Breast epithelium (tissue), 4 donors: Measurements from ENCODE around the gene POLR2E. TPM values are rescaled to one million over a fixed set of nuclear protein-coding genes. Genes with fewer than 3 reads are reported as not detected.

ENCODE experiments used
- DNase-seq, 2 donors: peaks; one replicate each; pipeline ENCODE4 v3.0.0-alpha.2; 2019; ENCODE audit warnings: low spot score in 2 of 2
- H3K27ac ChIP-seq, 2 donors: fragments of 200-600 bp; sonication (generic) in 1 of 2; one replicate each; pipeline ENCODE4 v1.5.1; 2016 to 2019; ENCODE audit warnings: mild to moderate bottlenecking in 1 of 2
- H3K27me3 ChIP-seq, 2 donors: fragments of 200-600 bp; sonication (generic) in 1 of 2; one replicate each; pipeline versions ENCODE4 v1.5.1 to v1.6.0; 2017 to 2019; ENCODE audit warnings: control low read depth in 1 of 2, mild to moderate bottlenecking in 1 of 2
- H3K36me3 ChIP-seq: fragments of 200-600 bp; one replicate; pipeline ENCODE4 v1.5.1; 2019
- H3K4me1 ChIP-seq, 2 donors: fragments of 200-600 bp; sonication (generic); one replicate each; pipeline ENCODE4 v1.5.1; 2016 to 2019; ENCODE audit warnings: control low read depth in 1 of 2
- H3K4me3 ChIP-seq, 3 donors: fragments of 200-600 bp; sonication (generic); 1 replicate in 2 of 3; 2 replicates in 1 of 3; pipeline ENCODE4 v1.5.1; 2016 to 2019; ENCODE audit warnings: mild to moderate bottlenecking in 3 of 3, moderate library complexity in 2 of 3
- H3K9me3 ChIP-seq, 2 donors: fragments of 200-600 bp; sonication (generic) in 1 of 2; one replicate each; pipeline ENCODE4 v1.5.1; 2016 to 2019; ENCODE audit warnings: control low read depth in 1 of 2
- CTCF ChIP-seq, 3 donors: fragments of 450-650 bp; IDR thresholded peaks; one replicate each; pipeline ENCODE4 v1.5.1; 2016 to 2017; ENCODE audit warnings: antibody characterized with exemption in 3 of 3, mild to moderate bottlenecking in 3 of 3, moderate library complexity in 3 of 3
- POLR2A ChIP-seq: fragments of 450-650 bp; IDR thresholded peaks from one replicate; pipeline ENCODE4 v1.6.1; 2016; ENCODE audit warnings: antibody characterized with exemption, mild to moderate bottlenecking, moderate library complexity
- POLR2AphosphoS5 ChIP-seq, 3 donors: sonication (generic); formaldehyde crosslinking; IDR thresholded peaks; one replicate each; pipeline ENCODE4 v1.6.1; 2017; ENCODE audit warnings: antibody characterized with exemption in 3 of 3
- intact Hi-C: fragments of 100-400 bp; cut with DNase I; formaldehyde crosslinking; loops from one replicate; pipeline ENCODE4 v1.15.1; 2023; ENCODE audit warnings: low total_unique reads
- total RNA-seq, 3 donors: library from RNA; depleted of rRNA; stranded (reverse); fragments of >200 nt; gene quantifications; one replicate each; pipeline ENCODE4 v1.1.0, GENCODE V29; 2016

POLR2E gene
- total RNA-seq, 3 donors from 2014 or later = 65.9 to 175 (median 89.1) TPM

GRCh38 chr19:1065606-1066109 lies 29.5 kb downstream of the POLR2E start:
- Histone ChIP-seq H3K36me3 (no peaks in the 10 kb centered on the region), H3K27me3 (peaks cover 5 to 48% of the 10 kb centered on the region in 2 donors), H3K9me3 (no peaks in the 10 kb centered on the region), H3K4me1 (peaks cover 9 to 19% of the 10 kb centered on the region in 2 donors), H3K4me3 (no peak overlapping the region), H3K27ac (no peak overlapping the region)
- intact Hi-C loops = no loop called here
- TF ChIP-seq POLR2A = no peak
- no peak for TF ChIP-seq CTCF (IDR thresholded peaks at IDR 0.05)
- no peak for TF ChIP-seq POLR2AphosphoS5 (IDR thresholded peaks at IDR 0.05)
- no peak for DNase-seq

- H3K4me1 ChIP-seq = peaks cover 9 to 19% of the 10 kb centered on the region in 2 donors
- no peak for DNase-seq
- peaks cover 0 to 3% of the 10 kb centered on the region in 2 donors for H3K9me3 ChIP-seq
- no peaks in the 10 kb centered on the region for H3K36me3 ChIP-seq
- intact Hi-C loops = no loop called here
- peak overlapping the region in 1 of 3 donors; percentile 34 for H3K4me3 ChIP-seq
- peaks cover 5 to 43% of the 10 kb centered on the region in 2 donors for H3K27me3 ChIP-seq
- H3K27ac ChIP-seq = no peak overlapping the region
- peak; percentile 75 to 85 (median 76) for TF ChIP-seq CTCF (IDR thresholded peaks at IDR 0.05)
- no peak for TF ChIP-seq POLR2AphosphoS5 (IDR thresholded peaks at IDR 0.05)
Measured at GRCh38 chr19:1064661-1065605, 30.2 kb downstream of the POLR2E start.

GRCh38 chr19:1063909-1064660 lies 31.1 kb downstream of the POLR2E start:
- no peak overlapping the region for H3K27ac ChIP-seq
- TF ChIP-seq POLR2AphosphoS5 (IDR thresholded peaks at IDR 0.05) (no peak), POLR2A (no peak), CTCF (IDR thresholded peaks at IDR 0.05) (no peak)
- intact Hi-C loops = no loop called here
- peaks cover 2 to 36% of the 10 kb centered on the region in 2 donors for H3K27me3 ChIP-seq
- no peak for DNase-seq
- peaks cover 7 to 12% of the 10 kb centered on the region in 2 donors for H3K9me3 ChIP-seq
- no peak overlapping the region for H3K4me3 ChIP-seq
- H3K4me1 ChIP-seq = peaks cover 9 to 19% of the 10 kb centered on the region in 2 donors
- H3K36me3 ChIP-seq = no peaks in the 10 kb centered on the region

GRCh38 chr19:1063030-1063908 lies 31.9 kb downstream of the POLR2E start:
- Histone ChIP-seq H3K27me3 (peaks cover 0 to 28% of the 10 kb centered on the region in 2 donors), H3K27ac (no peak overlapping the region), H3K36me3 (no peaks in the 10 kb centered on the region), H3K4me3 (no peak overlapping the region), H3K9me3 (peaks cover 15 to 20% of the 10 kb centered on the region in 2 donors), H3K4me1 (peaks cover 9 to 19% of the 10 kb centered on the region in 2 donors)
- intact Hi-C loops = no loop called here
- no peak for TF ChIP-seq CTCF (IDR thresholded peaks at IDR 0.05)
- TF ChIP-seq POLR2AphosphoS5 (IDR thresholded peaks at IDR 0.05) = no peak
- TF ChIP-seq POLR2A = no peak
- DNase-seq = no peak
